HG03575 (cell line): ENCODE results near the gene AK8.

Experiments used
- ATAC-seq: cut with Tn5 transposase; IDR thresholded peaks from one replicate; pipeline ENCODE4 v1.9.1; 2021; ENCODE audit not compliant: unreplicated experiment, insufficient number of reproducible peaks, low FRiP score; ENCODE audit errors: extremely low read depth

Gene AK8

GRCh38 chr9:132760057-132760456 lies 118.0 kb downstream of the AK8 start:
- ATAC-seq: no peak

GRCh38 chr9:132757016-132757415 lies 121.1 kb downstream of the AK8 start:
- ATAC-seq: no peak

- no peak for ATAC-seq
These were observed 121.8 kb downstream of the AK8 start for GRCh38 chr9:132756214-132756845.

- ATAC-seq: no peak
These were observed 123.0 kb downstream of the AK8 start for GRCh38 chr9:132755096-132755495.

- no peak for ATAC-seq
These were observed 123.8 kb downstream of the AK8 start for GRCh38 chr9:132754236-132754635.

GRCh38 chr9:132753593-132753880 lies 124.5 kb downstream of the AK8 start:
- ATAC-seq: no peak

- ATAC-seq: no peak
These were observed 125.0 kb downstream of the AK8 start for GRCh38 chr9:132752877-132753592.

GRCh38 chr9:132750668-132751067 lies 127.4 kb downstream of the AK8 start:
- no peak for ATAC-seq

- ATAC-seq: no peak
These were observed 128.8 kb downstream of the AK8 start for GRCh38 chr9:132749306-132749705.

- no peak for ATAC-seq
These were observed 129.6 kb downstream of the AK8 start for GRCh38 chr9:132748450-132748849.

- no peak for ATAC-seq
These were observed 132.1 kb downstream of the AK8 start for GRCh38 chr9:132745756-132746709.

- no peak for ATAC-seq
These were observed 133.0 kb downstream of the AK8 start for GRCh38 chr9:132744881-132745755.

- no peak for ATAC-seq
These were observed 134.1 kb downstream of the AK8 start for GRCh38 chr9:132743931-132744479.

GRCh38 chr9:132742821-132743311 lies 135.2 kb downstream of the AK8 start:
- ATAC-seq: no peak

GRCh38 chr9:132740526-132741309 lies 137.4 kb downstream of the AK8 start:
- no peak for ATAC-seq

- ATAC-seq: no peak
These were observed 138.3 kb downstream of the AK8 start for GRCh38 chr9:132739710-132740310.

- ATAC-seq: no peak
These were observed 144.7 kb downstream of the AK8 start for GRCh38 chr9:132733260-132733815.
